K562 (cell line): Measurements from ENCODE around the gene LLGL2.

Experiments
- BMI1 ChIP-seq: fragments of 150-350 bp; IDR thresholded peaks from 2 replicates; pipeline ENCODE4 v1.6.1; 2014; ENCODE audit warnings: low read length
- CTCF ChIP-seq, 3 experiments: IDR thresholded peaks in 2 of 3; conservative IDR thresholded peaks in 1 of 3; 2 replicates each; pipeline ENCODE4 v1.5.1; 2011 to 2012; ENCODE audit warnings: low read length in 3 of 3, mild to moderate bottlenecking in 3 of 3, control low read depth in 2 of 3, improper control_type of control experiment in 1 of 3, inconsistent platforms in 1 of 3, low read depth in 1 of 3, mixed read lengths in 1 of 3, moderate library complexity in 1 of 3; ENCODE audit not compliant: insufficient read depth in 2 of 3
- EZH2 ChIP-seq: IDR thresholded peaks from 2 replicates; pipeline ENCODE4 v1.6.1; 2012; ENCODE audit warnings: low read depth, mild to moderate bottlenecking, inconsistent platforms, low read length, borderline replicate concordance
- FUS ChIP-seq: fragments of 200-400 bp; formaldehyde crosslinking; optimal IDR thresholded peaks from 2 replicates; pipeline ENCODE3; 2017; ENCODE audit warnings: low read depth, low read length
- GABPB1 ChIP-seq: sonication (generic); formaldehyde crosslinking; IDR thresholded peaks from 2 replicates; pipeline ENCODE4 v1.8.0; 2022; ENCODE audit warnings: mild to moderate bottlenecking, missing genetic modification reagents
- HCFC1 ChIP-seq: IDR thresholded peaks from 2 replicates; pipeline ENCODE4 v1.6.1; 2012; ENCODE audit warnings: low read depth, low read length, improper control_type of control experiment
- JUNB ChIP-seq: fragments of 450-650 bp; formaldehyde crosslinking; conservative IDR thresholded peaks from 2 replicates; pipeline ENCODE4 v1.4.0; 2020; ENCODE audit warnings: mild to moderate bottlenecking
- SIX5 ChIP-seq, 2 experiments: IDR thresholded peaks; 2 replicates each; pipeline ENCODE4 v1.6.1; 2011; ENCODE audit warnings: low read length in 2 of 2, borderline replicate concordance in 1 of 2, low read depth in 1 of 2, mild to moderate bottlenecking in 1 of 2, moderate library complexity in 1 of 2; ENCODE audit not compliant: insufficient read depth in 1 of 2
- SMARCB1 ChIP-seq: IDR thresholded peaks from 2 replicates; pipeline ENCODE4 v1.6.1; 2011; ENCODE audit warnings: improper control_type of control experiment, low read depth; ENCODE audit not compliant: insufficient read length
- SMARCE1 ChIP-seq: fragments of 450-650 bp; IDR thresholded peaks from 2 replicates; pipeline ENCODE4 v1.7.1; 2016; ENCODE audit warnings: mild to moderate bottlenecking
- ZC3H4 ChIP-seq: sonication (generic); formaldehyde crosslinking; IDR thresholded peaks from 2 replicates; pipeline ENCODE4 v1.9.0; 2021; ENCODE audit warnings: missing genetic modification reagents, borderline replicate concordance
- TF ChIP-seq, protein P1 (sequence below): fragments of 250-450 bp; sonication (Bioruptor Pico); IDR thresholded peaks from 2 replicates; pipeline ENCODE4 v1.8.0; 2021; ENCODE audit warnings: mild to moderate bottlenecking, moderate library complexity
- TF ChIP-seq, protein P2 (sequence below): fragments of 200-600 bp; sonication (generic); IDR thresholded peaks from one replicate; pipeline ENCODE4 v1.6.1; 2012; ENCODE audit warnings: mild to moderate bottlenecking, low read depth, low read length, inconsistent platforms

DNA sequence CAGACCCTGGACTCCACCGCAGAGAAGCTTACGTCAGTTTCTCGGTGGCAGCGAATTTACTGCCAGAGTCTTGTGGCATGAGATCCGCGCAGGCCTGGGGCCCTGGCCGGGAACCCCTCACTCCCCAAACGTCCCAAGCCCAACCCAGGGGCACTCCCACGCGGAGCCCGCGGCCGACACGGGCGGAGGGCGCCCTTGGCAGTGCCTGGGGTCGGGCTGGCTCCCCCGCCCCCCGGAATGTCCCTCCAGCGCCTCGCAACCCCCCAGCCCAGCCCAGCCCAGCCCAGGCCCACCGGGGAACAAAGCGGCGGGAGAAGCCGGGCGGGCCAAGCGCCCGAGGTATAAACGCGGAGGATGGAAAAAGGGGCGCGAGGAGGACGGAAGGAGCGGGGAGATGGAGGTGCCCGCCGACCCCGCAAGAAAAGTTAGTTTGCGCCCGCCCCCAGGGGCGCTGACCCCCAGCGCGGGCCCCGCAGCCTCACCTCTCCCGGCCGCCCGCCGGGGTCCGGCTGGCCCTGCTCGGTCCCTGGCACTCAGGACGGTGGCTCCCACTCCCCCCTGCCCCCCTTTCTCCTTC, 10.5 kb upstream of the LLGL2 start:
- TF ChIP-seq EZH2 = no peak
- TF ChIP-seq SIX5 (IDR thresholded peaks at IDR 0.05; ENCODE audit: borderline replicate concordance in 1 of 2, insufficient read depth in 1 of 2, low read depth in 1 of 2, low read length in 2 of 2) = no peak
- no peak for TF ChIP-seq GABPB1 (CRISPR knock-in tag)
- TF ChIP-seq CTCF (IDR thresholded peaks at IDR 0.05 in 2 of 3, conservative IDR thresholded peaks at IDR 0.05 in 1 of 3; ENCODE audit: insufficient read depth in 2 of 3, low read depth in 1 of 3, low read length in 3 of 3) = no peak
- no peak for TF ChIP-seq FUS
- no peak for TF ChIP-seq JUNB (CRISPR knock-in tag)
- no peak for TF ChIP-seq HCFC1
- no peak for TF ChIP-seq ZC3H4
- TF ChIP-seq, protein P1, sequence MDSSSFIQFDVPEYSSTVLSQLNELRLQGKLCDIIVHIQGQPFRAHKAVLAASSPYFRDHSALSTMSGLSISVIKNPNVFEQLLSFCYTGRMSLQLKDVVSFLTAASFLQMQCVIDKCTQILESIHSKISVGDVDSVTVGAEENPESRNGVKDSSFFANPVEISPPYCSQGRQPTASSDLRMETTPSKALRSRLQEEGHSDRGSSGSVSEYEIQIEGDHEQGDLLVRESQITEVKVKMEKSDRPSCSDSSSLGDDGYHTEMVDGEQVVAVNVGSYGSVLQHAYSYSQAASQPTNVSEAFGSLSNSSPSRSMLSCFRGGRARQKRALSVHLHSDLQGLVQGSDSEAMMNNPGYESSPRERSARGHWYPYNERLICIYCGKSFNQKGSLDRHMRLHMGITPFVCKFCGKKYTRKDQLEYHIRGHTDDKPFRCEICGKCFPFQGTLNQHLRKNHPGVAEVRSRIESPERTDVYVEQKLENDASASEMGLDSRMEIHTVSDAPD (CRISPR knock-in tag) = no peak
- no peak for TF ChIP-seq SMARCB1
- TF ChIP-seq, protein P2, sequence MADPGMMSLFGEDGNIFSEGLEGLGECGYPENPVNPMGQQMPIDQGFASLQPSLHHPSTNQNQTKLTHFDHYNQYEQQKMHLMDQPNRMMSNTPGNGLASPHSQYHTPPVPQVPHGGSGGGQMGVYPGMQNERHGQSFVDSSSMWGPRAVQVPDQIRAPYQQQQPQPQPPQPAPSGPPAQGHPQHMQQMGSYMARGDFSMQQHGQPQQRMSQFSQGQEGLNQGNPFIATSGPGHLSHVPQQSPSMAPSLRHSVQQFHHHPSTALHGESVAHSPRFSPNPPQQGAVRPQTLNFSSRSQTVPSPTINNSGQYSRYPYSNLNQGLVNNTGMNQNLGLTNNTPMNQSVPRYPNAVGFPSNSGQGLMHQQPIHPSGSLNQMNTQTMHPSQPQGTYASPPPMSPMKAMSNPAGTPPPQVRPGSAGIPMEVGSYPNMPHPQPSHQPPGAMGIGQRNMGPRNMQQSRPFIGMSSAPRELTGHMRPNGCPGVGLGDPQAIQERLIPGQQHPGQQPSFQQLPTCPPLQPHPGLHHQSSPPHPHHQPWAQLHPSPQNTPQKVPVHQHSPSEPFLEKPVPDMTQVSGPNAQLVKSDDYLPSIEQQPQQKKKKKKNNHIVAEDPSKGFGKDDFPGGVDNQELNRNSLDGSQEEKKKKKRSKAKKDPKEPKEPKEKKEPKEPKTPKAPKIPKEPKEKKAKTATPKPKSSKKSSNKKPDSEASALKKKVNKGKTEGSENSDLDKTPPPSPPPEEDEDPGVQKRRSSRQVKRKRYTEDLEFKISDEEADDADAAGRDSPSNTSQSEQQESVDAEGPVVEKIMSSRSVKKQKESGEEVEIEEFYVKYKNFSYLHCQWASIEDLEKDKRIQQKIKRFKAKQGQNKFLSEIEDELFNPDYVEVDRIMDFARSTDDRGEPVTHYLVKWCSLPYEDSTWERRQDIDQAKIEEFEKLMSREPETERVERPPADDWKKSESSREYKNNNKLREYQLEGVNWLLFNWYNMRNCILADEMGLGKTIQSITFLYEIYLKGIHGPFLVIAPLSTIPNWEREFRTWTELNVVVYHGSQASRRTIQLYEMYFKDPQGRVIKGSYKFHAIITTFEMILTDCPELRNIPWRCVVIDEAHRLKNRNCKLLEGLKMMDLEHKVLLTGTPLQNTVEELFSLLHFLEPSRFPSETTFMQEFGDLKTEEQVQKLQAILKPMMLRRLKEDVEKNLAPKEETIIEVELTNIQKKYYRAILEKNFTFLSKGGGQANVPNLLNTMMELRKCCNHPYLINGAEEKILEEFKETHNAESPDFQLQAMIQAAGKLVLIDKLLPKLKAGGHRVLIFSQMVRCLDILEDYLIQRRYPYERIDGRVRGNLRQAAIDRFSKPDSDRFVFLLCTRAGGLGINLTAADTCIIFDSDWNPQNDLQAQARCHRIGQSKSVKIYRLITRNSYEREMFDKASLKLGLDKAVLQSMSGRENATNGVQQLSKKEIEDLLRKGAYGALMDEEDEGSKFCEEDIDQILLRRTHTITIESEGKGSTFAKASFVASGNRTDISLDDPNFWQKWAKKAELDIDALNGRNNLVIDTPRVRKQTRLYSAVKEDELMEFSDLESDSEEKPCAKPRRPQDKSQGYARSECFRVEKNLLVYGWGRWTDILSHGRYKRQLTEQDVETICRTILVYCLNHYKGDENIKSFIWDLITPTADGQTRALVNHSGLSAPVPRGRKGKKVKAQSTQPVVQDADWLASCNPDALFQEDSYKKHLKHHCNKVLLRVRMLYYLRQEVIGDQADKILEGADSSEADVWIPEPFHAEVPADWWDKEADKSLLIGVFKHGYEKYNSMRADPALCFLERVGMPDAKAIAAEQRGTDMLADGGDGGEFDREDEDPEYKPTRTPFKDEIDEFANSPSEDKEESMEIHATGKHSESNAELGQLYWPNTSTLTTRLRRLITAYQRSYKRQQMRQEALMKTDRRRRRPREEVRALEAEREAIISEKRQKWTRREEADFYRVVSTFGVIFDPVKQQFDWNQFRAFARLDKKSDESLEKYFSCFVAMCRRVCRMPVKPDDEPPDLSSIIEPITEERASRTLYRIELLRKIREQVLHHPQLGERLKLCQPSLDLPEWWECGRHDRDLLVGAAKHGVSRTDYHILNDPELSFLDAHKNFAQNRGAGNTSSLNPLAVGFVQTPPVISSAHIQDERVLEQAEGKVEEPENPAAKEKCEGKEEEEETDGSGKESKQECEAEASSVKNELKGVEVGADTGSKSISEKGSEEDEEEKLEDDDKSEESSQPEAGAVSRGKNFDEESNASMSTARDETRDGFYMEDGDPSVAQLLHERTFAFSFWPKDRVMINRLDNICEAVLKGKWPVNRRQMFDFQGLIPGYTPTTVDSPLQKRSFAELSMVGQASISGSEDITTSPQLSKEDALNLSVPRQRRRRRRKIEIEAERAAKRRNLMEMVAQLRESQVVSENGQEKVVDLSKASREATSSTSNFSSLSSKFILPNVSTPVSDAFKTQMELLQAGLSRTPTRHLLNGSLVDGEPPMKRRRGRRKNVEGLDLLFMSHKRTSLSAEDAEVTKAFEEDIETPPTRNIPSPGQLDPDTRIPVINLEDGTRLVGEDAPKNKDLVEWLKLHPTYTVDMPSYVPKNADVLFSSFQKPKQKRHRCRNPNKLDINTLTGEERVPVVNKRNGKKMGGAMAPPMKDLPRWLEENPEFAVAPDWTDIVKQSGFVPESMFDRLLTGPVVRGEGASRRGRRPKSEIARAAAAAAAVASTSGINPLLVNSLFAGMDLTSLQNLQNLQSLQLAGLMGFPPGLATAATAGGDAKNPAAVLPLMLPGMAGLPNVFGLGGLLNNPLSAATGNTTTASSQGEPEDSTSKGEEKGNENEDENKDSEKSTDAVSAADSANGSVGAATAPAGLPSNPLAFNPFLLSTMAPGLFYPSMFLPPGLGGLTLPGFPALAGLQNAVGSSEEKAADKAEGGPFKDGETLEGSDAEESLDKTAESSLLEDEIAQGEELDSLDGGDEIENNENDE = no peak
- TF ChIP-seq BMI1 = no peak
- TF ChIP-seq SMARCE1 = no peak
